HG02973 (cell line): Measurements from ENCODE around the gene HK1.
"Not testable (repeated sequence)": the region's sequence is repeated elsewhere in the genome, so short reads cannot be mapped to it uniquely, and the experiment has no call there.

Experiments
- ATAC-seq: cut with Tn5 transposase; IDR thresholded peaks from one replicate; pipeline ENCODE4 v1.9.1; 2021; ENCODE audit warnings: moderate library complexity; ENCODE audit not compliant: unreplicated experiment

The HK1 gene

GRCh38 chr10:69306421-69306820 is 28.1 kb downstream of the HK1 start:
- ATAC-seq, result no peak

- no peak for ATAC-seq
Observed at GRCh38 chr10:69307434-69307833, 29.1 kb downstream of the HK1 start.

- ATAC-seq, result not testable (repeated sequence)
Observed at GRCh38 chr10:69308304-69308703, 30.0 kb downstream of the HK1 start.

GRCh38 chr10:69311309-69311708 is 33.0 kb downstream of the HK1 start:
- no peak for ATAC-seq

GRCh38 chr10:69312528-69312927 is 34.2 kb downstream of the HK1 start:
- no peak for ATAC-seq

GRCh38 chr10:69315100-69315542 is 36.8 kb downstream of the HK1 start:
- no peak for ATAC-seq

- no peak for ATAC-seq
Observed at GRCh38 chr10:69315610-69316312, 37.5 kb downstream of the HK1 start.

GRCh38 chr10:69316313-69317059 is 38.2 kb downstream of the HK1 start:
- no peak for ATAC-seq

- peak; percentile 35 for ATAC-seq
Observed at GRCh38 chr10:69317175-69317604, 38.9 kb downstream of the HK1 start.

- no peak for ATAC-seq
Observed at GRCh38 chr10:69317626-69318105, 39.4 kb downstream of the HK1 start.

GRCh38 chr10:69318106-69318866 is 40.0 kb downstream of the HK1 start:
- ATAC-seq, result peak; percentile 82

GRCh38 chr10:69318867-69319727 is 40.8 kb downstream of the HK1 start:
- peak; percentile 16 for ATAC-seq

- no peak for ATAC-seq
Observed at GRCh38 chr10:69319841-69320316, 41.6 kb downstream of the HK1 start.

- no peak for ATAC-seq
Observed at GRCh38 chr10:69320521-69320920, 42.2 kb downstream of the HK1 start.

- no peak for ATAC-seq
Observed at GRCh38 chr10:69321039-69321715, 42.9 kb downstream of the HK1 start.

GRCh38 chr10:69321865-69322264 is 43.6 kb downstream of the HK1 start:
- no peak for ATAC-seq

GRCh38 chr10:69322346-69322745 is 44.0 kb downstream of the HK1 start:
- not testable (repeated sequence) for ATAC-seq

- ATAC-seq, result no peak
Observed at GRCh38 chr10:69323622-69324021, 45.3 kb downstream of the HK1 start.

GRCh38 chr10:69324583-69324982 is 46.3 kb downstream of the HK1 start:
- no peak for ATAC-seq
